HEK293 (cell line): ENCODE results near the gene SLC25A26.

Experiments used
- CTCF ChIA-PET: fragments of 350-600 bp; formaldehyde crosslinking; extraction: SDS; loops from one replicate; lab custom pipeline; 2021; ENCODE audit warnings: antibody characterized with exemption; lab: Yijun Ruan, JAX
- POLR2A ChIA-PET: fragments of 300-600 bp; formaldehyde crosslinking; extraction: SDS; loops from one replicate; lab custom pipeline; 2020; ENCODE audit warnings: antibody characterized with exemption, inconsistent platforms; lab: Yijun Ruan, JAX
- H3K27ac ChIP-seq: fragments of 200-500 bp; sonication (Bioruptor generic); 2 replicates; pipeline ENCODE4 v1.5.1; 2014; ENCODE audit warnings: low read depth, low read length, control low read depth, inconsistent platforms; ENCODE audit errors: extremely low read depth
- H3K36me3 ChIP-seq, 2 experiments: fragments of 200-500 bp in 1 of 2; sonication (Bioruptor generic) in 1 of 2; 1 replicate in 1 of 2; 2 replicates in 1 of 2; pipeline ENCODE4 v1.5.1; 2014 to 2017; ENCODE audit warnings: inconsistent platforms in 2 of 2, low read length in 2 of 2; ENCODE audit not compliant: control insufficient read depth in 2 of 2, insufficient read depth in 1 of 2
- H3K4me1 ChIP-seq: fragments of 200-500 bp; sonication (Bioruptor generic); 2 replicates; pipeline ENCODE4 v1.5.1; 2014; ENCODE audit warnings: mild to moderate bottlenecking, low read length, inconsistent platforms; ENCODE audit not compliant: control insufficient read depth, insufficient read depth
- H3K4me3 ChIP-seq: 2 replicates; pipeline ENCODE4 v1.5.1; 2011; ENCODE audit warnings: low read depth, mild to moderate bottlenecking, control low read depth, low read length, moderate library complexity
- H3K9me3 ChIP-seq: fragments of 200-500 bp; sonication (Bioruptor generic); 2 replicates; pipeline ENCODE4 v1.5.1; 2014; ENCODE audit warnings: low read depth, low read length, inconsistent platforms; ENCODE audit not compliant: control insufficient read depth, insufficient read depth
- EGR2 ChIP-seq: fragments of 450-650 bp; formaldehyde crosslinking; IDR thresholded peaks from 2 replicates; pipeline ENCODE4 v1.5.1; 2016; ENCODE audit warnings: low read depth, missing biosample characterization, missing genetic modification characterization
- GLIS1 ChIP-seq: fragments of 450-650 bp; formaldehyde crosslinking; IDR thresholded peaks from 2 replicates; pipeline ENCODE4 v1.5.1; 2016; ENCODE audit warnings: missing biosample characterization, missing genetic modification characterization
- MZF1 ChIP-seq: fragments of 450-650 bp; formaldehyde crosslinking; IDR thresholded peaks from 2 replicates; pipeline ENCODE4 v1.5.1; 2017; ENCODE audit warnings: missing biosample characterization, missing genetic modification characterization, borderline replicate concordance
- PATZ1 ChIP-seq: fragments of 450-650 bp; formaldehyde crosslinking; IDR thresholded peaks from 2 replicates; pipeline ENCODE4 v1.5.1; 2016; ENCODE audit warnings: missing biosample characterization, missing genetic modification characterization
- SCRT1 ChIP-seq: fragments of 450-650 bp; formaldehyde crosslinking; IDR thresholded peaks from 2 replicates; pipeline ENCODE4 v1.5.1; 2016; ENCODE audit warnings: missing biosample characterization, missing genetic modification characterization, borderline replicate concordance
- SP2 ChIP-seq: fragments of 450-650 bp; formaldehyde crosslinking; IDR thresholded peaks from 2 replicates; pipeline ENCODE4 v1.5.1; 2016; ENCODE audit warnings: missing biosample characterization, missing genetic modification characterization
- SP3 ChIP-seq: fragments of 450-650 bp; formaldehyde crosslinking; IDR thresholded peaks from 2 replicates; pipeline ENCODE4 v1.5.1; 2016; ENCODE audit warnings: missing biosample characterization, missing genetic modification characterization
- TCF7L2 ChIP-seq: IDR thresholded peaks from 2 replicates; pipeline ENCODE4 v1.6.1; 2011; ENCODE audit warnings: low read depth, mild to moderate bottlenecking, inconsistent platforms, low read length, moderate library complexity, borderline replicate concordance
- ZBTB1 ChIP-seq: fragments of 450-650 bp; formaldehyde crosslinking; IDR thresholded peaks from 2 replicates; pipeline ENCODE4 v1.5.1; 2016; ENCODE audit warnings: missing biosample characterization, missing genetic modification characterization
- ZFP3 ChIP-seq: fragments of 450-650 bp; formaldehyde crosslinking; IDR thresholded peaks from 2 replicates; pipeline ENCODE4 v1.5.1; 2016; ENCODE audit warnings: low read depth, missing biosample characterization, missing genetic modification characterization
- ZFP69B ChIP-seq: fragments of 450-650 bp; formaldehyde crosslinking; IDR thresholded peaks from 2 replicates; pipeline ENCODE4 v1.5.1; 2016; ENCODE audit warnings: missing biosample characterization, missing genetic modification characterization
- ZNF324 ChIP-seq: fragments of 450-650 bp; formaldehyde crosslinking; IDR thresholded peaks from 2 replicates; pipeline ENCODE4 v1.5.1; 2016; ENCODE audit warnings: missing biosample characterization, missing genetic modification characterization
- ZNF354C ChIP-seq: fragments of 450-650 bp; formaldehyde crosslinking; IDR thresholded peaks from 2 replicates; pipeline ENCODE4 v1.5.1; 2016; ENCODE audit warnings: missing biosample characterization, missing genetic modification characterization, low read depth, borderline replicate concordance
- ZNF433 ChIP-seq: fragments of 450-650 bp; formaldehyde crosslinking; IDR thresholded peaks from 2 replicates; pipeline ENCODE4 v1.5.1; 2016; ENCODE audit warnings: missing biosample characterization, missing genetic modification characterization, low read depth
- ZNF510 ChIP-seq: fragments of 450-650 bp; formaldehyde crosslinking; IDR thresholded peaks from 2 replicates; pipeline ENCODE4 v1.5.1; 2018; ENCODE audit warnings: mild to moderate bottlenecking, missing genetic modification characterization, missing biosample characterization; ENCODE audit not compliant: insufficient replicate concordance
- ZNF513 ChIP-seq: fragments of 450-650 bp; IDR thresholded peaks from 2 replicates; pipeline ENCODE4 v1.5.1; 2018; ENCODE audit warnings: missing biosample characterization, missing genetic modification characterization
- ZNF521 ChIP-seq: fragments of 450-650 bp; formaldehyde crosslinking; IDR thresholded peaks from 2 replicates; pipeline ENCODE4 v1.5.1; 2017; ENCODE audit warnings: missing biosample characterization, mild to moderate bottlenecking, missing genetic modification characterization
- ZNF530 ChIP-seq: fragments of 450-650 bp; formaldehyde crosslinking; IDR thresholded peaks from 2 replicates; pipeline ENCODE4 v1.5.1; 2016; ENCODE audit warnings: low read depth, missing biosample characterization, missing genetic modification characterization
- ZNF558 ChIP-seq: fragments of 450-650 bp; formaldehyde crosslinking; IDR thresholded peaks from 2 replicates; pipeline ENCODE4 v1.5.1; 2016; ENCODE audit warnings: missing biosample characterization, missing genetic modification characterization
- ZNF580 ChIP-seq: fragments of 450-650 bp; formaldehyde crosslinking; IDR thresholded peaks from 2 replicates; pipeline ENCODE4 v1.5.1; 2016; ENCODE audit warnings: missing biosample characterization, missing genetic modification characterization
- ZNF596 ChIP-seq: fragments of 450-650 bp; IDR thresholded peaks from 2 replicates; pipeline ENCODE4 v1.5.0; 2018; ENCODE audit warnings: missing biosample characterization, mild to moderate bottlenecking, missing genetic modification characterization, moderate library complexity
- ZNF692 ChIP-seq: fragments of 450-650 bp; formaldehyde crosslinking; IDR thresholded peaks from 2 replicates; pipeline ENCODE4 v1.5.1; 2016; ENCODE audit warnings: missing biosample characterization, missing genetic modification characterization
- ZSCAN23 ChIP-seq: fragments of 450-650 bp; formaldehyde crosslinking; IDR thresholded peaks from 2 replicates; pipeline ENCODE4 v1.5.1; 2016; ENCODE audit warnings: missing biosample characterization, missing genetic modification characterization
- ZSCAN5A ChIP-seq: fragments of 450-650 bp; formaldehyde crosslinking; IDR thresholded peaks from 2 replicates; pipeline ENCODE4 v1.5.1; 2016; ENCODE audit warnings: missing biosample characterization, missing genetic modification characterization
- ZXDB ChIP-seq: fragments of 450-650 bp; formaldehyde crosslinking; IDR thresholded peaks from 2 replicates; pipeline ENCODE4 v1.5.1; 2016; ENCODE audit warnings: missing biosample characterization, missing genetic modification characterization

Gene SLC25A26

GRCh38 chr3:66378256-66378655 lies 157.5 kb downstream of the SLC25A26 start (continued):
- TF ChIP-seq ZNF530 = no peak
- TF ChIP-seq ZNF324 = no peak
- 0 out of 2 replicates have a peak, but pooled peaks have one; percentile 47 for TF ChIP-seq ZNF692 (tag by site-specific recombination)
- no peak for TF ChIP-seq ZXDB (tag by site-specific recombination)

- CTCF ChIA-PET = interaction anchor here (1.5 to 1.9 kb wide), 2 partner anchors 17 to 108 kb away, joined by 3 to 10 read pairs; no protein-coding TSS in a partner anchor
- no peak overlapping the region for H3K4me3 ChIP-seq
- no peak overlapping the region for H3K27ac ChIP-seq
- TF ChIP-seq ZBTB1 (tag by site-specific recombination) (no peak), PATZ1 (tag by site-specific recombination) (no peak), SP2 (tag by site-specific recombination) (no peak), ZNF433 (tag by site-specific recombination) (no peak), ZNF596 (tag by site-specific recombination) (no peak), ZSCAN5A (no peak), TCF7L2 (no peak), EGR2 (tag by site-specific recombination) (no peak), ZNF521 (tag by site-specific recombination) (no peak), SCRT1 (tag by site-specific recombination) (no peak), ZSCAN23 (tag by site-specific recombination) (no peak), ZNF580 (tag by site-specific recombination) (no peak), ZFP3 (tag by site-specific recombination) (no peak), ZNF324 (no peak), ZXDB (tag by site-specific recombination) (no peak)
- no peaks in the 10 kb centered on the region for H3K4me1 ChIP-seq
- POLR2A ChIA-PET = no interaction called here
- H3K9me3 ChIP-seq = no peaks in the 10 kb centered on the region
- peaks cover 0 to 87% of the 10 kb centered on the region in 2 experiments; a peak in 1 of 3 replicates for H3K36me3 ChIP-seq
Measured at GRCh38 chr3:66379565-66379964, 158.8 kb downstream of the SLC25A26 start.

- Histone ChIP-seq H3K36me3 (peaks cover 1 to 91% of the 10 kb centered on the region in 2 experiments; a peak in 2 of 3 replicates), H3K27ac (no peak overlapping the region), H3K9me3 (no peaks in the 10 kb centered on the region), H3K4me3 (no peak overlapping the region), H3K4me1 (no peaks in the 10 kb centered on the region)
- POLR2A ChIA-PET = no interaction called here
- CTCF ChIA-PET = no interaction called here
- TF ChIP-seq ZNF354C (tag by site-specific recombination) (no peak), SP3 (tag by site-specific recombination) (no peak), ZFP69B (tag by site-specific recombination) (no peak), ZNF510 (tag by site-specific recombination) (no peak), ZNF513 (no peak), GLIS1 (no peak), MZF1 (tag by site-specific recombination) (no peak), ZNF558 (tag by site-specific recombination) (no peak), ZNF324 (no peak)
Measured at GRCh38 chr3:66380200-66380932, 159.6 kb downstream of the SLC25A26 start.
